Heart left ventricle (tissue), 13 donors: Measurements from ENCODE around the gene SH3GL3.

Experiments used
- CTCF ChIP-seq, 12 donors: fragments of 200-600 bp; sonication (generic) in 4 of 12; IDR thresholded peaks; one replicate each; pipeline versions ENCODE4 v1.5.0 to v1.8.0; 2018 to 2022; ENCODE audit warnings: antibody characterized with exemption in 12 of 12, mild to moderate bottlenecking in 5 of 12
- POLR2A ChIP-seq, 2 donors: fragments of 450-650 bp; IDR thresholded peaks; one replicate each; pipeline ENCODE4 v1.6.1; 2017; ENCODE audit warnings: antibody characterized with exemption in 2 of 2, mild to moderate bottlenecking in 2 of 2, moderate library complexity in 2 of 2
- donor health status: ischemic (EF 13 %, LVEDD 7.1; RV severe dilation, severe dysfunction).
- donor health status: DM: no; HTN: yes; CAD: no.
- donor health status: DM: no; HTN: no; CAD: no.
- donor health status: ischemic (EF 25% LVEDD 6.9; RV normal size, moderate dysfunction).
- donor health status: ischemic (EF 25% LVEDD 5.7; RV mildly dilated, moderate dysfunction).
- donor health status: ischemic (EF 35%, LVEDD 5.7; RV mildly dilated, moderate dysfunction).
- donor health status: nonischemic (EF 11% LVEDD 7.7; RV severe dilation, severe dysfunction).
- donor health status: DM: yes; HTN: yes; CAD: no.
- donor health status: PGD.
- donor health status: ischemic (EF 29% LVEDD 5.4; RV normal size, mild dysfunction).
- donor health status: nonischemic (EF 23%, LVEDD 6.1; RV moderate dilation, normal function).

DNA sequence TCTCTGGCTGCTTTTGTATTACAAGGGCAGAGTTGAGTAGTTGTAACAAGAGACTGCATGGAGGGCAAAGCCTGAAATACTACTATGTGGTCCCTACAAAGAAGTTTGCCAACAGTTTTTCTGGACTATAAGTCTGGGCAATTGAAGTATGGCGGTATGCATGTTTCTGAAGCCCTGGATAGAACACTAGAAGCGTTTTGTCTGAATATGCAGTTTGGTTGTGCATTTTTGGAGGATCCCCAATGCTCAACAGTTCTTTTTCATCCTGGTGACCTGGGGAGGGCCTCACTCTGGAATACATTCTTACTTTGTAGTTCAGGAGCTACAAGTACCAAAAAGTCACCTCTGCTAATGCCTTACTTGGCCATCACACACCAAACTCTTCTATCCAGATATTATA, 29.6 kb downstream of the SH3GL3 start:
- TF ChIP-seq POLR2A (IDR thresholded peaks at IDR 0.05) (no peak), CTCF (IDR thresholded peaks at IDR 0.05) (no peak)
